ENCODE results near the gene MAML2. TPM values are rescaled to one million over a fixed set of nuclear protein-coding genes. Genes with fewer than 3 reads are reported as not detected.
A peak's percentile ranks its signal among the peaks of the same experiment; 100 is the strongest.

Gene MAML2
- total and polyA plus RNA-seq, 2 of the 13 experiments (the other 11 are each of a cell fraction or from before 2014, with no cell fraction given), result 2.3 to 25.9 TPM

GRCh38 chr11:96015906-96016565 is 327.0 kb downstream of the MAML2 start (continued):
- TF ChIP-seq THYN1 (CRISPR knock-in tag; IDR thresholded peaks at IDR 0.05; ENCODE audit: borderline replicate concordance, low read depth) (no peak), SMAD9 (CRISPR knock-in tag; IDR thresholded peaks at IDR 0.05) (no peak), CREM (IDR thresholded peaks at IDR 0.05) (peak; percentile 92), CREM (CRISPR knock-in tag; IDR thresholded peaks at IDR 0.05) (no peak), RFXAP (CRISPR knock-in tag; IDR thresholded peaks at IDR 0.05; ENCODE audit: borderline replicate concordance) (0 out of 2 replicates have a peak, but pooled peaks have one; percentile 38), ZC3H4 (CRISPR knock-in tag; IDR thresholded peaks at IDR 0.05; ENCODE audit: borderline replicate concordance) (no peak), ZKSCAN5 (CRISPR knock-in tag; IDR thresholded peaks at IDR 0.05) (no peak), PLSCR1 (CRISPR knock-in tag; IDR thresholded peaks at IDR 0.05; ENCODE audit: borderline replicate concordance) (no peak), NAIF1 (CRISPR knock-in tag; IDR thresholded peaks at IDR 0.05; ENCODE audit: borderline replicate concordance) (0 out of 2 replicates have a peak, but pooled peaks have one; percentile 34), GATA4 (IDR thresholded peaks at IDR 0.05; ENCODE audit: borderline replicate concordance, low read depth) (peak; percentile 89), ZMYM3 (CRISPR knock-in tag; IDR thresholded peaks at IDR 0.05) (peak; percentile 70; the same call in 1 of the 2 replicates), HNF1A (IDR thresholded peaks at IDR 0.05; ENCODE audit: low read depth) (peak; percentile 73), HNF1A (CRISPR knock-in tag; IDR thresholded peaks at IDR 0.05; ENCODE audit: borderline replicate concordance) (peak; percentile 84; the same call in 1 of the 2 replicates), JUND (CRISPR knock-in tag; IDR thresholded peaks at IDR 0.05) (no peak), CBX5 (CRISPR knock-in tag; IDR thresholded peaks at IDR 0.05; ENCODE audit: borderline replicate concordance) (peak; percentile 67; the same call in 1 of the 2 replicates), CREB1 (IDR thresholded peaks at IDR 0.05) (no peak), CREB1 (CRISPR knock-in tag; IDR thresholded peaks at IDR 0.05) (peak; percentile 65), ETV5 (CRISPR knock-in tag; IDR thresholded peaks at IDR 0.05; ENCODE audit: borderline replicate concordance) (peak; percentile 97), ZNF883 (CRISPR knock-in tag; IDR thresholded peaks at IDR 0.05; ENCODE audit: not compliant biosample characterization) (no peak), SIX1 (CRISPR knock-in tag; IDR thresholded peaks at IDR 0.05; ENCODE audit: borderline replicate concordance) (peak; percentile 99), ZNF280B (CRISPR knock-in tag; IDR thresholded peaks at IDR 0.05; ENCODE audit: borderline replicate concordance) (no peak), ZMYM4 (CRISPR knock-in tag; IDR thresholded peaks at IDR 0.05) (peak; percentile 87)
